Uterus (tissue), 2 donors: ENCODE measurements around the gene ACE.

Source experiments
- POLR2A ChIP-seq, 2 donors: fragments of 450-650 bp; IDR thresholded peaks; one replicate each; pipeline ENCODE4 v1.6.1; 2016; ENCODE audit warnings: antibody characterized with exemption in 2 of 2, mild to moderate bottlenecking in 1 of 2, moderate library complexity in 1 of 2
- TF ChIP-seq, protein P1 (sequence below), 4 experiments: fragments of 200-600 bp in 2 of 4; fragments of 450-650 bp in 2 of 4; sonication (generic) in 2 of 4; IDR thresholded peaks; one replicate each; pipeline ENCODE4 v1.5.1; 2016 to 2019; ENCODE audit warnings: antibody characterized with exemption in 4 of 4, mild to moderate bottlenecking in 2 of 4, moderate library complexity in 1 of 4

DNA sequence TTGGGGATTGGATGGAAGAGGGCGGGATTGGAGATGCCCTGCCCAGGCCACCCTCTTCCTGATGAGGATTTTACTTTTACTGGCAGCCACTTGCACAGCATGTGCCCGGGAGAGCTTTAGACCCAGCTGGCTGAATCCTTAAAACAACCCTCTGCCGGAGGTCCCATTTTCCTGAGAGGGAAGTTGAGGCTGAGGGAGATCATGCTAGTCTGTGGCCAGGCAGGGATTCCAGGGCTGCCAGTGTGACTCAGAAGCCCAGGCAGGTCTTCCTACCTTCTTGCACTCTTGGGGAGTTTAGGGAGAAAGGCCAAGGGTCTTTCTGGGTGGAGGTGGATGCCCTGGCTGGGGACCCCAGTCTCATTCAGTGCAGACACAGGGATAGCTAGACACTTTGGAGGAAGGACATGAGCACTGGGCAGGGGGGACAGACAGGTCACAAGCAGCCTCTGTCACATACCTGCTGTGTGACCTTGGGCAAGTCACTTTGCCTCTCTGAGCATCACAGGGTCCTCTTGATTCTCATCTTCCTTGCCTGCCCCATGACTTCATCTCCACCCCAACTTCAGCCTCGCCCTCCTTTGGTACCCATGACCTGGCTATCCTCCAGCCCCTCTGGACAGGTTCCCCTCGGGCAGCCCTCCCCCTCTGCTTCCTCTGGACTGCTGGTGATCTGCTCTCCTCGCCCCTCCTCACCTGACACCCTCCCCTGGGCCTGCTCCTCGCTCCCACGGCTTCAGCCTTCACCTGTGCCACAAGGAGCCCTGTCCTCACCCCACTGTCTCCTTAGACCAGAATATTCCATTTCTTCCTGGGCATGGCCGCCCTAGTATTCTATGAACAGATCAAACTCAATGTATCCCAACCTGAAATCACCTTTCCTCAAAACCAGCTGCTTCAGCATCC lies 62.1 kb downstream of the ACE start:
- TF ChIP-seq POLR2A (IDR thresholded peaks at IDR 0.05) = no peak
- TF ChIP-seq, protein P1, sequence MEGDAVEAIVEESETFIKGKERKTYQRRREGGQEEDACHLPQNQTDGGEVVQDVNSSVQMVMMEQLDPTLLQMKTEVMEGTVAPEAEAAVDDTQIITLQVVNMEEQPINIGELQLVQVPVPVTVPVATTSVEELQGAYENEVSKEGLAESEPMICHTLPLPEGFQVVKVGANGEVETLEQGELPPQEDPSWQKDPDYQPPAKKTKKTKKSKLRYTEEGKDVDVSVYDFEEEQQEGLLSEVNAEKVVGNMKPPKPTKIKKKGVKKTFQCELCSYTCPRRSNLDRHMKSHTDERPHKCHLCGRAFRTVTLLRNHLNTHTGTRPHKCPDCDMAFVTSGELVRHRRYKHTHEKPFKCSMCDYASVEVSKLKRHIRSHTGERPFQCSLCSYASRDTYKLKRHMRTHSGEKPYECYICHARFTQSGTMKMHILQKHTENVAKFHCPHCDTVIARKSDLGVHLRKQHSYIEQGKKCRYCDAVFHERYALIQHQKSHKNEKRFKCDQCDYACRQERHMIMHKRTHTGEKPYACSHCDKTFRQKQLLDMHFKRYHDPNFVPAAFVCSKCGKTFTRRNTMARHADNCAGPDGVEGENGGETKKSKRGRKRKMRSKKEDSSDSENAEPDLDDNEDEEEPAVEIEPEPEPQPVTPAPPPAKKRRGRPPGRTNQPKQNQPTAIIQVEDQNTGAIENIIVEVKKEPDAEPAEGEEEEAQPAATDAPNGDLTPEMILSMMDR (IDR thresholded peaks at IDR 0.05) = no peak
